HEK293T (cell line): ENCODE measurements around the gene PHOX2A.
A peak's percentile ranks its signal among the peaks of the same experiment; 100 is the strongest.
"Not testable (repeated sequence)": the region's sequence is repeated elsewhere in the genome, so short reads cannot be mapped to it uniquely, and the experiment has no call there.

Experiments used
- CTCF ChIA-PET: fragments of 350-600 bp; formaldehyde crosslinking; extraction: SDS; loops from one replicate; lab custom pipeline; 2021; ENCODE audit warnings: antibody characterized with exemption, inconsistent platforms; lab: Yijun Ruan, JAX
- POLR2A ChIA-PET: fragments of 350-600 bp; formaldehyde crosslinking; extraction: SDS; loops from one replicate; lab custom pipeline; 2020; ENCODE audit warnings: antibody characterized with exemption, inconsistent platforms; lab: Yijun Ruan, JAX
- DNase-seq: peaks from one replicate; pipeline ENCODE4 v3.0.0; 2012; ENCODE audit warnings: mixed read lengths; ENCODE audit errors: extremely low spot score
- ARNT ChIP-seq: fragments of 450-650 bp; IDR thresholded peaks from 2 replicates; pipeline ENCODE4 v1.6.1; 2017; ENCODE audit warnings: mild to moderate bottlenecking
- BHLHE40 ChIP-seq: fragments of 450-650 bp; IDR thresholded peaks from 2 replicates; pipeline ENCODE4 v1.6.1; 2016; ENCODE audit warnings: mild to moderate bottlenecking, moderate library complexity, borderline replicate concordance
- CTBP1 ChIP-seq: fragments of 450-650 bp; IDR thresholded peaks from 2 replicates; pipeline ENCODE4 v1.6.1; 2016; ENCODE audit warnings: borderline replicate concordance
- ELF4 ChIP-seq: fragments of 450-650 bp; IDR thresholded peaks from 2 replicates; pipeline ENCODE4 v1.6.1; 2017; ENCODE audit warnings: antibody characterized with exemption
- FOXA1 ChIP-seq: fragments of 450-650 bp; IDR thresholded peaks from 2 replicates; pipeline ENCODE4 v1.6.1; 2016; ENCODE audit warnings: mild to moderate bottlenecking
- FOXK2 ChIP-seq: fragments of 450-650 bp; IDR thresholded peaks from 2 replicates; pipeline ENCODE4 v1.6.1; 2016; ENCODE audit warnings: mild to moderate bottlenecking
- FOXM1 ChIP-seq: fragments of 450-650 bp; IDR thresholded peaks from 2 replicates; pipeline ENCODE4 v1.6.1; 2017; ENCODE audit warnings: mild to moderate bottlenecking, borderline replicate concordance
- HDGF ChIP-seq: fragments of 450-650 bp; IDR thresholded peaks from 2 replicates; pipeline ENCODE4 v1.6.1; 2017; ENCODE audit warnings: antibody characterized with exemption, borderline replicate concordance
- L3MBTL2 ChIP-seq: fragments of 450-650 bp; conservative IDR thresholded peaks from 2 replicates; pipeline ENCODE4 v1.6.1; 2016; ENCODE audit warnings: mild to moderate bottlenecking
- LEF1 ChIP-seq: fragments of 450-650 bp; IDR thresholded peaks from 2 replicates; pipeline ENCODE4 v1.6.1; 2017; ENCODE audit warnings: mild to moderate bottlenecking, borderline replicate concordance
- NFRKB ChIP-seq: fragments of 450-650 bp; IDR thresholded peaks from 2 replicates; pipeline ENCODE4 v1.6.1; 2016; ENCODE audit warnings: mild to moderate bottlenecking, moderate library complexity
- SP1 ChIP-seq: fragments of 450-650 bp; IDR thresholded peaks from 2 replicates; pipeline ENCODE4 v1.6.1; 2017
- SUZ12 ChIP-seq: fragments of 450-650 bp; IDR thresholded peaks from 2 replicates; pipeline ENCODE4 v1.6.1; 2016; ENCODE audit warnings: mild to moderate bottlenecking
- TARDBP ChIP-seq: fragments of 450-650 bp; IDR thresholded peaks from 2 replicates; pipeline ENCODE4 v1.6.1; 2016
- ZNF384 ChIP-seq: fragments of 450-650 bp; IDR thresholded peaks from 2 replicates; pipeline ENCODE4 v1.6.1; 2016
- TF ChIP-seq, protein P1 (sequence below): fragments of 450-650 bp; IDR thresholded peaks from 2 replicates; pipeline ENCODE4 v1.6.1; 2016

Gene PHOX2A

DNA sequence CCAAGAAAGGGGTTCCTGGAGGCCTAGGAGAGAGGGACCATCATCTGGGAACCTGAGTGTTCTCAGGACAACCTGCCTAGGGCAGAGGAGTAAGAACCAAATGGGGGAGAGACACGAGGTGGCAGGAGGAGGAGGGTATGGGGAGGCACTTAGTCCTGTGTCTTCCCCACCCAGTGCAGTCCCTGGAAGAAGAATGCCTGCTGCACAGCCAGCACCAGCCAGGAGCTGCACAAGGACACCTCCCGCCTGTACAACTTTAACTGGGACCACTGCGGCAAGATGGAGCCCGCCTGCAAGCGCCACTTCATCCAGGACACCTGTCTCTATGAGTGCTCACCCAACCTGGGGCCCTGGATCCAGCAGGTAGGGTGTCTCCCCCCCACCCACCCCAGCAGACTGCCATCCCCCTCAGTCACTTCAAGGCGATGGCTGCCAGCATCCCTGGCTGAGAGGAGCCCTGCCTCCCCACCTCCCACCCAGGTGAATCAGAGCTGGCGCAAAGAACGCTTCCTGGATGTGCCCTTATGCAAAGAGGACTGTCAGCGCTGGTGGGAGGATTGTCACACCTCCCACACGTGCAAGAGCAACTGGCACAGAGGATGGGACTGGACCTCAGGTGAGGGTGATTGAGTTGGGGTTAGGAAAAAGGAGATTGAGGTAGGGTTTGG is 23.1 kb downstream of the PHOX2A start:
- CTCF ChIA-PET: no interaction called here
- POLR2A ChIA-PET: interaction anchor here (6.4 kb wide), 1 partner anchor 16 kb away, joined by 45 read pairs; no protein-coding TSS in a partner anchor

DNA sequence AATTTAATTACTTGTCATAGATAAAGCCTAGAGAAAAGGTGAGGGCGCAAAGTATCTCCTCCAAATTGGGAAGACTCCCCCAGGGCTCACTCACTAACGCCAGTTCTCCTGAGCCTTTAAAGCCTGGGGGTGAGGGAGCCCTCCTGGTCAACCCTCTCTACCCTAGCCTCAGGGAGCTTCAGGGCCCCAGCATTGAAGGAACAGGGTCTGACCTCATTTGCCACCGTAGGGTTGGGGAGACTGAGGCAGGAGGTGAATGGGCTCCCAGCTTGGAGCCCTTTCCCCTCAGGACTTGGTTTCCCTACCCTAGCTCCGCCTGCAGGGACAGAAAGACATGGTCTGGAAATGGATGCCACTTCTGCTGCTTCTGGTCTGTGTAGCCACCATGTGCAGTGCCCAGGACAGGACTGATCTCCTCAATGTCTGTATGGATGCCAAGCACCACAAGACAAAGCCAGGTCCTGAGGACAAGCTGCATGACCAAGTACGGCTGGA is 25.7 kb downstream of the PHOX2A start:
- CTCF ChIA-PET: no interaction called here
- POLR2A ChIA-PET: interaction anchor here (0.9 kb wide), 1 partner anchor 12 kb away, joined by 3 read pairs; no protein-coding TSS in a partner anchor

More for the DNA sequence above, 23.1 kb downstream of the PHOX2A start:
- DNase-seq: no peak
- TF ChIP-seq LEF1 (no peak), TARDBP (no peak), ZNF384 (no peak), ARNT (no peak), SUZ12 (no peak), CTBP1 (no peak), NFRKB (no peak), L3MBTL2 (no peak), FOXK2 (no peak), SP1 (no peak)
- TF ChIP-seq, protein P1, sequence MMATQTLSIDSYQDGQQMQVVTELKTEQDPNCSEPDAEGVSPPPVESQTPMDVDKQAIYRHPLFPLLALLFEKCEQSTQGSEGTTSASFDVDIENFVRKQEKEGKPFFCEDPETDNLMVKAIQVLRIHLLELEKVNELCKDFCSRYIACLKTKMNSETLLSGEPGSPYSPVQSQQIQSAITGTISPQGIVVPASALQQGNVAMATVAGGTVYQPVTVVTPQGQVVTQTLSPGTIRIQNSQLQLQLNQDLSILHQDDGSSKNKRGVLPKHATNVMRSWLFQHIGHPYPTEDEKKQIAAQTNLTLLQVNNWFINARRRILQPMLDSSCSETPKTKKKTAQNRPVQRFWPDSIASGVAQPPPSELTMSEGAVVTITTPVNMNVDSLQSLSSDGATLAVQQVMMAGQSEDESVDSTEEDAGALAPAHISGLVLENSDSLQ: no peak

GRCh38 chr11:72217841-72218240 is 26.1 kb downstream of the PHOX2A start:
- ChIA-PET CTCF (no interaction called here), POLR2A (no interaction called here)
- no peak for DNase-seq
- no peak for TF ChIP-seq ELF4
- TF ChIP-seq TARDBP: no peak
- TF ChIP-seq FOXM1: no peak
- no peak for TF ChIP-seq FOXA1
- TF ChIP-seq SP1: no peak
- no peak for TF ChIP-seq BHLHE40
- TF ChIP-seq CTBP1: no peak
- TF ChIP-seq SUZ12: no peak
- TF ChIP-seq FOXK2: no peak
- no peak for TF ChIP-seq LEF1
- no peak for TF ChIP-seq L3MBTL2
- TF ChIP-seq, protein P1: no peak
- TF ChIP-seq ARNT: no peak

More for the DNA sequence above, 25.7 kb downstream of the PHOX2A start:
- no peak for TF ChIP-seq TARDBP
- TF ChIP-seq NFRKB: no peak
- DNase-seq: no peak

DNA sequence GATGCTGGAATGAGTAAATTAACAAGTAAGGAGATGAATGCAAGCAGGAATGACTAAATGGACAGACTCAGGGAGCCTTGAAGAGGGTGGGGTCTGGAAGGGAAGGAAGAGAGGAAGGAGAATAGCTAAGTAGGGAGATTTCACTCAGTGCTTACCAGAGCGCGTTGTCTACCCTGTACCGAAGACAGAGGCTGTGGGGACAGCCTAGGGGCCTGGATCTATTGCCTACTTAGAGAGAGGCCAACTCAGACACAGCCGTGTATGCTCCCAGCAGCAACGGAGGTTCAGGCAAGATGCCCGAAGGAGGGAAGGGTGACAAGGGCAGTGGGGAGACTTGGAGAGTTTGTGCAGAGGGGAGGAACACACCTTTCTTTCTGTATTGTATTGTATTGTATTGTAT is 27.3 kb downstream of the PHOX2A start, which contains the start of gene FOLR2:
Gene FOLR2 (plus strand): TSS at position 157 of the 400 bp plus-strand sequence. CDS start 1,791 bp downstream, outside the sequence.
- DNase-seq: peak; percentile 2
- no peak for TF ChIP-seq FOXK2
- TF ChIP-seq BHLHE40: no peak
- TF ChIP-seq, protein P1: no peak
- no peak for TF ChIP-seq ELF4
- TF ChIP-seq ARNT: no peak
- no peak for TF ChIP-seq FOXM1
- no peak for TF ChIP-seq ZNF384
- TF ChIP-seq TARDBP: no peak
- no peak for TF ChIP-seq LEF1
- TF ChIP-seq HDGF: no peak
- ChIA-PET POLR2A (no interaction called here), CTCF (no interaction called here)

DNA sequence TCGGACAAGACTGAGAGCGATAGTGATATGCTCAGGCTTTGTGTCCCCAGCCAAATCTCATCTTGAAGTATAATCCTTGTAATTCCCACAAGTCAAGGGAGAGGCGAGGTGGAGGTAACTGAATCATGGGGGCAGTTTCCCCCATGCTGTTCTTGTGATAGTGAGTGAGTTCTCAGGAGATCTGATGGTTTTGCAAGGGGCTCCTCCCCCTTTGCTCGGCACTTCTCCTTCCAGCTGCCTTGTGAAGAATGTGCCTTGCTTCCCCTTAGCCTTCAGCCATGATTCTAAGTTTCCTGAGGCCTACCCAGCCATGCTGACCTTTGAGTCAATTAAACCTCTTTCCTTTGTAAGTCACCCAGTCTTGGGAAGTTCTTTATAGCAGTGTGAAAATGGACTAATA is 34.9 kb downstream of the PHOX2A start:
- POLR2A ChIA-PET: no interaction called here
- no peak for DNase-seq
- no peak for TF ChIP-seq NFRKB
- no peak for TF ChIP-seq FOXK2
- TF ChIP-seq, protein P1: no peak
- TF ChIP-seq TARDBP: no peak
- TF ChIP-seq BHLHE40: no peak
- no peak for TF ChIP-seq LEF1
- CTCF ChIA-PET: no interaction called here

DNA sequence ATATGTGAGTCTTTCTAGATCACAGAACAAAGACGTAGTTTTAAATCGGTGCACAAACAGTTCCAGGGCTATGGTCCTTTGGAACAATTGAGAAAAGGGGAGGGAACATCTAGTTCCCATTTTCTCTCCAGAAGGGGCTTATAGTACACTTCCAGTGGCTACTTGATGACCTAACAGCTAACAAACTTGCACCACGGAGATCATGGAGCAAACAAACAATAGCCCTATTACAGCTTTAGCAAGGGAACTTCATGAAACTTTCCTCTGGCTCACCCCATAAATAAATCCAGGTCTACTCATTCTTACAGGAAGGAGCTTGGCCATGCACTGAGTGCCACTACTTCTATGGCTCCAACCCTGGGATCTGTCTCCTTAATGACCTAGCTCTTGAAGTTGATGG is 35.7 kb downstream of the PHOX2A start:
- POLR2A ChIA-PET: interaction anchor here (0.5 kb wide), 1 partner anchor 77 kb away, joined by 4 read pairs; no protein-coding TSS in a partner anchor
- CTCF ChIA-PET: no interaction called here
- DNase-seq: no peak
- TF ChIP-seq SUZ12 (no peak), TARDBP (no peak), FOXA1 (no peak), ELF4 (no peak), LEF1 (no peak), BHLHE40 (no peak), NFRKB (no peak), HDGF (no peak), ZNF384 (no peak), SP1 (no peak), CTBP1 (no peak)
- TF ChIP-seq, protein P1: no peak

GRCh38 chr11:72206794-72207193 is 37.2 kb downstream of the PHOX2A start:
- CTCF ChIA-PET, DNase-seq: not testable (repeated sequence)
- POLR2A ChIA-PET: interaction anchor here (0.8 kb wide), 1 partner anchor 12 kb away, joined by 3 read pairs; no protein-coding TSS in a partner anchor
